Measurements from ENCODE around the gene TAS2R41. TPM values are rescaled to one million over a fixed set of nuclear protein-coding genes. Genes with fewer than 3 reads are reported as not detected.

The TAS2R41 gene
- total RNA-seq, 2 donors from 2014 or later, result 2.5 TPM; not detected in 1

- no peak for TF ChIP-seq CTCF (IDR thresholded peaks at IDR 0.05)
- ATAC-seq (ENCODE audit: insufficient number of reproducible peaks, low FRiP score, low read depth) (no peak), DNase-seq (ENCODE audit: low spot score) (no peak)
- Histone ChIP-seq H3K27ac (no peak overlapping the region), H3K4me1 (ENCODE audit: control insufficient read depth in 1 of 2, low read depth in 2 of 2) (no peaks in the 10 kb centered on the region), H3K36me3 (no peaks in the 10 kb centered on the region), H3K4me3 (no peak overlapping the region), H3K9me3 (no peaks in the 10 kb centered on the region), H3K27me3 (replicated peaks; ENCODE audit: insufficient read depth) (no peaks in the 10 kb centered on the region)
These were observed 22.2 kb upstream of the TAS2R41 start for GRCh38 chr7:143455491-143455890.

GRCh38 chr7:143455942-143456341 is 21.7 kb upstream of the TAS2R41 start:
- no peak for ATAC-seq (ENCODE audit: insufficient number of reproducible peaks, low FRiP score, low read depth)
- Histone ChIP-seq H3K27me3 (replicated peaks; ENCODE audit: insufficient read depth) (no peaks in the 10 kb centered on the region), H3K27ac (no peak overlapping the region), H3K36me3 (no peaks in the 10 kb centered on the region), H3K9me3 (no peaks in the 10 kb centered on the region), H3K4me1 (ENCODE audit: control insufficient read depth in 1 of 2, low read depth in 2 of 2) (no peaks in the 10 kb centered on the region), H3K4me3 (no peak overlapping the region)
- no peak for DNase-seq (ENCODE audit: low spot score)
- TF ChIP-seq CTCF (IDR thresholded peaks at IDR 0.05), result no peak

DNA sequence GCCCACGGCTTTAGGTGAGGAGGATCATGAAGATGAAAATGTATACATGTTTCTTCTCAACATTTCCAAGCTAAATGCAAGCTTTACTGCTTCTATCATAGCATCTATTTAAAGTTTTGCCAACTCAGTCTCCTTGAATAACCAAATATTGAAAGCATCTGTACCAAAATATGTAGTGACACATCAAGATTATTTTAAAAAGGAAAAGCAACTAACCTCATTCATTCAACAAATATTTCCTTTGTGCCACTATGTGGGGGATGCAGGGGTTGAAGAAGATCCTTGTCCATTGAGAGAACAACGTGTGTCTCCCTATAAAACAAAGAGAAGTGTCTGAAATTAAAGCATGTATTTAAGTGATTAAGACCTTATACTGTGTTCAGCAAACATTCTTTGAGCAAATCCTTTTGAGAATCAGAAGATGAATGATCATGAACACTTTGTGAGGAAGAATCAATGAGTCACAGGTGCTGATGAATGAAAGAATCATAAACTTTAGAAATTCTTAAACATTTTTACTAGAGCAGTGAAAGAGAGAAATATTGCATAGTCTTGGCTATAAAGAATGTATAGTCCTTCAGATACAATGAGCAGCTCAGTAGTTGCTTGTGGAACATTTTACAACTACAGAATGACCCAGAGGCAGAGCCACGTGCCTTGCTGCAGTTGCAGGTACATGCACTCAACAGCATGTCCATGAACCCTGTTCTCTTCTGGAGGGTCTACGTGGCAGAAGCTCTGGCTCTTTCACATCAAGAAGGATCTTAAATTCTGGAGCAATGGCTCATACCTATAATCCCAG is 20.5 kb upstream of the TAS2R41 start:
- no peak overlapping the region for H3K27ac ChIP-seq
- H3K4me1 ChIP-seq (ENCODE audit: control insufficient read depth in 1 of 2, low read depth in 2 of 2), result no peaks in the 10 kb centered on the region
- TF ChIP-seq CTCF (IDR thresholded peaks at IDR 0.05), result no peak
- ATAC-seq (ENCODE audit: insufficient number of reproducible peaks, low FRiP score, low read depth), result no peak
- no peak overlapping the region for H3K4me3 ChIP-seq
- no peaks in the 10 kb centered on the region for H3K27me3 ChIP-seq (replicated peaks; ENCODE audit: insufficient read depth)
- no peaks in the 10 kb centered on the region for H3K9me3 ChIP-seq
- no peaks in the 10 kb centered on the region for H3K36me3 ChIP-seq
- DNase-seq (ENCODE audit: low spot score), result no peak

GRCh38 chr7:143458263-143458662 is 19.4 kb upstream of the TAS2R41 start:
- Histone ChIP-seq H3K4me3 (no peak overlapping the region), H3K36me3 (no peaks in the 10 kb centered on the region), H3K27ac (no peak overlapping the region), H3K9me3 (no peaks in the 10 kb centered on the region), H3K27me3 (replicated peaks; ENCODE audit: insufficient read depth) (no peaks in the 10 kb centered on the region), H3K4me1 (ENCODE audit: control insufficient read depth in 1 of 2, low read depth in 2 of 2) (no peaks in the 10 kb centered on the region)
- no peak for TF ChIP-seq CTCF (IDR thresholded peaks at IDR 0.05)
- no peak for ATAC-seq (ENCODE audit: insufficient number of reproducible peaks, low FRiP score, low read depth)
- no peak for DNase-seq (ENCODE audit: low spot score)

GRCh38 chr7:143458681-143459080 is 19.0 kb upstream of the TAS2R41 start:
- H3K4me3 ChIP-seq, result no peak overlapping the region
- H3K36me3 ChIP-seq, result no peaks in the 10 kb centered on the region
- no peak for TF ChIP-seq CTCF (IDR thresholded peaks at IDR 0.05)
- DNase-seq (ENCODE audit: low spot score) (no peak), ATAC-seq (ENCODE audit: insufficient number of reproducible peaks, low FRiP score, low read depth) (no peak)
- H3K9me3 ChIP-seq, result no peaks in the 10 kb centered on the region
- no peak overlapping the region for H3K27ac ChIP-seq
- H3K4me1 ChIP-seq (ENCODE audit: control insufficient read depth in 1 of 2, low read depth in 2 of 2), result no peaks in the 10 kb centered on the region
- no peaks in the 10 kb centered on the region for H3K27me3 ChIP-seq (replicated peaks; ENCODE audit: insufficient read depth)

Data from thoracic aorta (tissue), 2 donors.